ENCODE measurements around the gene S1PR4. TPM values are rescaled to one million over a fixed set of nuclear protein-coding genes. Genes with fewer than 3 reads are reported as not detected.
"Not testable (repeated sequence)": the region's sequence is repeated elsewhere in the genome, so short reads cannot be mapped to it uniquely, and the experiment has no call there.

Gene S1PR4
- polyA plus RNA-seq, 1 donor = 0.34 TPM

GRCh38 chr19:3179739-3180293, 1.2 kb downstream of the S1PR4 start:
- DNase-seq = no peak

- no peak for DNase-seq
These were observed 5.4 kb downstream of the S1PR4 start for GRCh38 chr19:3183721-3184641.

- DNase-seq = no peak
These were observed 6.4 kb downstream of the S1PR4 start for GRCh38 chr19:3184847-3185460.

GRCh38 chr19:3185461-3186159, 7.0 kb downstream of the S1PR4 start, which contains the start of gene NCLN:
TSS of gene NCLN (plus strand) at chr19:3185930. CDS start at chr19:3186031, 101 bp downstream.
- DNase-seq = peak; percentile 97

GRCh38 chr19:3186160-3186688, 7.7 kb downstream of the S1PR4 start:
- DNase-seq = no peak

- no peak for DNase-seq
These were observed 8.5 kb downstream of the S1PR4 start for GRCh38 chr19:3186891-3187661.

GRCh38 chr19:3187662-3188511, 9.3 kb downstream of the S1PR4 start:
- DNase-seq = no peak

GRCh38 chr19:3188627-3189596, 10.3 kb downstream of the S1PR4 start:
- no peak for DNase-seq

- DNase-seq = no peak
These were observed 11.3 kb downstream of the S1PR4 start for GRCh38 chr19:3189702-3190469.

GRCh38 chr19:3190470-3190770, 11.9 kb downstream of the S1PR4 start:
- no peak for DNase-seq

- DNase-seq = no peak
These were observed 12.6 kb downstream of the S1PR4 start for GRCh38 chr19:3190921-3191805.

GRCh38 chr19:3191806-3192104, 13.2 kb downstream of the S1PR4 start:
- DNase-seq = not testable (repeated sequence)

- DNase-seq = no peak
These were observed 13.7 kb downstream of the S1PR4 start for GRCh38 chr19:3192228-3192635.

- no peak for DNase-seq
These were observed 14.1 kb downstream of the S1PR4 start for GRCh38 chr19:3192684-3193083.

- DNase-seq = no peak
These were observed 14.9 kb downstream of the S1PR4 start for GRCh38 chr19:3193256-3194105.

GRCh38 chr19:3194106-3195087, 15.8 kb downstream of the S1PR4 start:
- DNase-seq = no peak

Measured in hindlimb muscle (tissue), 1 donor.